Stimulated activated CD4-positive, alpha-beta T cell treated with anti-CD3 and anti-CD28 coated beads, Interleukin-1b, Interleukin-23, amount 100 ng/mL, for 48 hours (primary cell): Measurements from ENCODE around the gene KCNAB1.
"Not testable (repeated sequence)": the region's sequence is repeated elsewhere in the genome, so short reads cannot be mapped to it uniquely, and the experiment has no call there.

ENCODE experiments used
- DNase-seq: peaks from one replicate; pipeline ENCODE4 v3.0.0-alpha.2; 2020

Gene KCNAB1

DNA sequence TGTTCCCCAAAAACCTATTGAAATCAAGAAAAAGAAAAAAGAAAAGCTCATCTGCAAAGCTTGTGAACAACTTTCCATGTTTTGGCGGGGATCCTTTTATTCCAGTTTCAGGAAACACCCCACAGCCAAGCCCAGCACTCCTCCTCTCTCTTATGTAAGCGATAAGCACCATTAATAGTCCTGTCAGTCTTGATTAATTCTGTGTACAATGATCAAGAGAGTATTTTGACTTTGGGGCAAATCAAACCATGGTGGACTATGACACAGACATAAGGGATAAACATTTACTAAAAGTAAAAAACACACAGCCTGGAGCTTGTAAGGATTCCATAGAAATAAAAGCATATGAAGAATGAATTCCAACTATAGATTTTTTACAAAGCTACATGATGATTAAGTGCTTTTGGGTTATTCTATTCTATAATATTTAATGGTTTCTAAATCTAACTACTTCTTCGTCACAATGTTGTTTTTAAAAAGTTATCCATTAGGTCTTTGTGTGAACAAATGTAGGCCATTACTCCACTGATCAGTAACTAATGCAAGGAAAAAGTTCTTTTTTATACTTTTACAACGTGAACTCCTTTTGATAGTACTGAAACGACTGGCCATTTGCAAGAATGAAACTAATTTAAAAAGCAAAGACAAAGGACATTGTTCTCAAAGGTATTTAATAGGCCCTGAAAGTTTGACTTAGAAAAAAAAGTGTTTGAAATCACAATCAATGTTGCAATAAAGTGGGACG lies 106.5 kb downstream of the KCNAB1 start:
- DNase-seq = no peak

DNA sequence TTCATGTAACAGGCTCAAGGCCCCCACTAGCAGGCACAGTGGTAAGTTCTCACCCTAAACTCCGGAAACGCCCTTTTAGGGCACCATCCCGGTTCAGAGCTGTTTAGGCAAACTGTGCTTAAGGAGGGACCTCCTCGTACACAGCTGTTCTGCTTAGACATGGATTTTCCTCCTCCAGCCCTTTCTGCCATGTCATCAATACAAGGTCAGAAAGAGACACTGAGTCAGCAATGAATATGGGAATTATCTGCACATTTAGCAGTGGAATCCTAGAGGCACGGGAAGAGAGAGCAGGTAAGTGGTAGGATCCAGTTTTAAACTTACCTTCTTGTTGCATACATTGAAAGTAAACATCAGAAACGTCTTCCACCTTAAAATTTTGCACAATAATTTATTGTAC lies 107.3 kb downstream of the KCNAB1 start:
- DNase-seq = no peak

DNA sequence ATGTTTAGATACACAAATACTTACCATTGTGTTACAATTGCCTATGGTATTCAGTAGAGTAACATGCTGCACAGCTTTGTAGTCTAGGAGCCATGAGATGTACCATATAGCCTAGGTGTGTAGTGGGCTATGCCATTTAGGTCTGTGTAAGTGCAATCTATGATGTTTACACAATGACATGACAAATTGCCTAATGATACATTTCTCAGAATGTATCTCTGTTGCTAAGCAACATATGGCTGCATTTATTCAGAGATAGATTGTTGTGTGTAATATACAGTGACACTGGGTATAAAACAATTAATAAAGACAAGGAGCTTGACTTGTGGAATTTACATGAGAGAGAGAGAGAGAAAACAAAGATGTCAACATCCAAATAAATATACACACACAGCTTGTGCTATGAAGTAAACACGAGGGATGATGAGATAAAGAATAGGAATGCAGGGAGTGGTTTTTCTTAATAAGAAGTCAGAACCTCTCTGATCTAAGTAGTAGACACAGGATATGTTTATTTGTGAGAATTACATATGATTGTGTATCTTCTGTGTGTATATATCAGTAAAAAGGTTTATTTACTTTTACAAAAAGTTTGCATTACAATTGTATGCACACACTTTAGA lies 110.0 kb downstream of the KCNAB1 start:
- no peak for DNase-seq

DNA sequence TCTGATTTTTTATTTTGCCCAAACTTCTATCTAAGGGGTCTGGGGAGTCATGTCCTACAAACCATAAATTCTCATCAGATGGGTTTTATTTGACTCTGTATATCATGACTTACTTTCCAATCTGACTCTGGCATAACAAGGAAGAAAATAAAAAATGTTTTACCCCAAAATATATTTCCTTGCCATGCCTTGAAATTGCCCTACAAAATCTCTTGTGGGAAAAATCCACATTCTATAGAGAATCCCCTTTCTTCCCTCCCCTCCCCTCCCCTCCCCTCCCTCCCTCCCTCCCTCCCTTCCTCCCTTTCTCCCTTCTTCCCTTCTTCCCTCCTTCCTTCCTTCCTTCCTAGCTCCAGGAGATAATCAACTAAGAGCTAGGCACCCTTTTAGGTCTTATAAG lies 110.8 kb downstream of the KCNAB1 start:
- DNase-seq = not testable (repeated sequence)

DNA sequence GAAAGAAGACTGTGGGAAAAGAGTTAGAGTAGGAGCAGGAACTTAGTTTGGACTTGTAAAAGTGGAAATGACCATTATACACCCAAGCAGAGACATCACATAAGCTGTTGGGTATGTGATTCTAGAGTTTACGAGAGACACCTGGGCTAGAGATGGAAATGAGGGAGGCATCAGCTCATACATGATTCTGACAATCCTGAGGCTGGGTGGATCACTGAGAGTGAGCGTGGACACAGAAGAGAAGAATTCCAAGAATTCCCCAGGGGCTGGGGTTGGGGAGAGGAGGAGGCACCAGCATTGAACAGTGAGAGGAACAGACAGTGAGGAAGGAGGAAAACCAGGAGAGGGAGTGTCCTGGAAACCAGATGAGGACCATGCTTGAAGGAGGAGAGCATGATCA lies 113.5 kb downstream of the KCNAB1 start:
- no peak for DNase-seq

DNA sequence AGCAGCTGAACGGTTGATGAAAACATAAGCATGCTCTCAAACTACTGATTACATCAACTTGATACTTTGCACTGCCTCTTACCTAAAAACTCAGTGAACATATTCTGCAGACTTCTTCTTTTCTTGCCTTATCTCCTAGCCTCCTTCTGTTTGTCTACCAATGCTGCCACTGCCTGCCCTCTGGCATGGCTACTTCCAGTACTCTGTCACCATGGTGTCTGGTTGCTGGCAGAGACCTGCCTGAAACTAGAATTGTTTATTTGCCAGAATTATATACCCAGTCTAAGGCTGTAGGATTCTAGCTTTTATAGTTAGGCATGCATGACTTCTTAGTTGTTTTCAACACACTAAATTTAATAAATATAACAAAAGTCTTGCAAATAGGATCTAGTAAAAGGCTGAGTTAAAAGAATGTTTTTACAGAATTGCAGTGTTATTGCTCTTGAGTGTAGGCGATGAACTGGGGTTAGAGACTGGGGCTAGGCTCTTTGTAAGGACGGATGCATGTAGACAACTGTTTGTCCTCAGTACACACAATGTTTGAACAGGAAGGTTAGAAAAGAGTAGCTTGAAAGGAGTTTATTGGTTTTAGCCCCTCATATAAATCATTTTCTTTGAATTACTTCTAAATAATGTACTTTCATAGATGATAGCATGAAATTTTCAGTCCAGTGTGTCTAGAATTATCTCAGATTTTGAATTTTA lies 116.3 kb downstream of the KCNAB1 start:
- DNase-seq = no peak

DNA sequence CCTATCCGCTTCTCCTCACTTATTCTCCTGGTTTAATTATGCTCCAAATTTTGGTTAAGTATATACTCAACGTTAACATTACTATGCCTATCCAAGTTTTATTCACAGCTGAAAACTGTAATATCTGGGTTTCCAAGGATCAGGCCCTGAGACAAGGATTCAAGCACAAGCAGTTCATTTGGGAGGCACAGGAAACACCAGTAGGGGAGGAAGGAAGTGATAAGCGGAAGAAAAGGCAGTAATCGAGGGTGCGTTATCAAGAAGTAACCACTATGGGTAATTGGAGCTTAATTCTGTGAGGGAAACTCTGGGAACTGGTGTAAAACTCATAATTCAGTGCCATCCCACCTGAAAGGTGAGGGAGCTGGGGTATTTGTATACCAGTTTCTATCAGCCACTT lies 120.3 kb downstream of the KCNAB1 start:
- no peak for DNase-seq

DNA sequence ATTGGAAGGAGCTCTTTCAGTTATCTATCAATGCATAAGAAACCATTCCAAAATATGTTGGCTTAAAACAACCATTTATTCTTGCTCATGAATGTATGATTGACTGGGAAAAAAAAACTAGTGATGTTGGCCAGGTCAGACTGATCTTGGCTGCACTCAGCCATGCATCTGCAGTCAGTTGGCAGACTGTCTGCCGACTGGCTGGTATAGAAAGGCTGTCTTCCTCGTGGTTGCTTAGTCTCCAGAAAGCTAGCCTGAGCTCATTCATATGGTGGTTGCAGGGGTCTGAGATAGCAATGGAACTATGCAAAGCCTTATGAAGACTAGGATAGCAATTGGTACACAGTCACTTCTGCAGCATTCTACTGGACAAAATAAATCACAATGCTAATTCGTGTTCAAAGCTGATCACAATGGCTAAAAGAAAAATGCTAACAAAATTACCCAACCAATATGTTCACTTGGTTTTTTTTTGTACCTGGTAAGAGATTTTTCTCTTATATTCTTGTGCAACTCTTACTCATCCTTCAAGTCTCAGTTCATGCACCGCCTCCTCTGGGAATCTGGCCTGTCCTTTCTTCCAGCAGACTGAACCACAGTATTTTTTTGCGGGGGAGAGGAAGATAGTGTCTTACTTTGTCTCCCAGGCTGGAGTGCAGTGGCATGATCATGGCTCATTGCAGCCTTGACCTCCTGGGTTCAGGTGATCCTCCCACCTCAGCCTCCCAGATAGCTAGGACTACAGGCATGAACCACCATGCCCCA lies 126.8 kb downstream of the KCNAB1 start:
- DNase-seq = no peak

DNA sequence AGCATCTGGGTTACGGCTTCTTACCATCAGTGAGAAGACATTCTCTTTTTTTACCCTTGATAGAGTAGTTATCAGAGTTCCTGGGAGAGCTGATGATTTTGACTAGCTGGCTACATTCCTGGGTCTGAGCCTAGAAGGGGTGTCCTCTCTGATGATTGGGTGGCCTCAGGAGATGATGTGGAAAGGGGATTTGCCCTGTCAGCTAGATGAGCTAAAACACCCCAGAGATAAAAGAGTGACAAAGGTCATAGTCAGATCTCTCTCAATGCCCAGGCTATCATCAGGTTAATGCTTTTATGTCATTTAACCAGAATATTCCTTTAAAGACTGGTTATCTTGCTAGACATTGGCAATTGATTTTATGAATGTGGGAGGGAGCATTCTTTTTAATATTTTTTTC lies 130.2 kb downstream of the KCNAB1 start:
- DNase-seq = no peak

DNA sequence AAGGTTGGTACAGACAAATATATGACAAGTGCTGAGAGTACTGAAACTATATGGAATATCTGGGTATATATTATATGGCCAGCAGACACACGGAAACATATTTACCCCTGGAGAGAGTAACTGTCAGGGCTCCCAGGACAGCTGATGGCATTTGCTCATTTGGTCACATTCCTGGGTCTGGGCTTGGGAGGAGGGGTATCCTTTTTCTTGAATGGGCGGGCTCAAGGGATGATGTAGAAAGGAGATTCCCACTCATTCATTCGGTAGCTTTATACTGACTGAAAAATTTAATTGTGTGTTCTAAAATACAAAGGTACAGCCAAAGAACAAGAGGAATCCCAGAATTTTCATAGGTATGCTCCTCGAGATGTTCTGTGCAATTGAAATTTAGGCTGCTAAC lies 131.0 kb downstream of the KCNAB1 start:
- no peak for DNase-seq

DNA sequence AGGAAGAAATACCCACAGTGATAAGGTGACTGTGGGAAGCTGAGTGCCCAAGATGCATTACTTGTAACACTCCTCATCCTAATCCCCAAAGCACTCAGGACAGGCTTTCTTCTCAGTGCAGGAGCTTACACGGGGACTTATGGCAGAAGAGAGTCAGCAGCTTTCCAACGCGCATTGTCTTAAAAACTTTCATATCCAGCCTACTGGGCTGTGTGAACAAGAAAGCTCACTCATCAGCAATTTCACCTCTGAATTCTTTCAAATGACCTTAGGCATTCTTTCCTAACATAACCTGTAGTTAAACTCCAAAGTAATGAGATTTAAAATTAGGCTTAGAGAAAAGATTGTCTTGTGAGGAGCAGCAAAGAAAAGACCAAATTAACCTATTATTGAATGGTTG lies 132.3 kb downstream of the KCNAB1 start:
- no peak for DNase-seq

DNA sequence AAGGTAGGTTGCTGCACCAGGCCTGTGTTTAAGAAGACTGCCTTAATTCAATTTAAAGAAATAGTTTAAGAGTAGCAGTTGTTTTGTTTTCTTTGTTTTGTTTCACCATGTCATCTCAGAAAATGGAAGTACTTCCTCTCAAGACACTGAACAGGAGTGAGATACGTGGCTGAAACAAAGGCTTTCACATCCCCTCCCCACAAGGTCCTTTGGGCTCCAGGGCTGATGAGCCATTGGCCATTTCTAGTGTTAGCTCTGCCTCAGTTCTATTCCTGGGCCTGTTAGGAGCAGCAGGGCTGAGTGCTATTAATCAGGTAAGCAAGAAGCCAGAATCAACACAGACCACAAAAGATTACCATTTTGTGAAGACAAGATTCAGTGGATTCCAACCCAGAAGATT lies 132.8 kb downstream of the KCNAB1 start:
- no peak for DNase-seq

DNA sequence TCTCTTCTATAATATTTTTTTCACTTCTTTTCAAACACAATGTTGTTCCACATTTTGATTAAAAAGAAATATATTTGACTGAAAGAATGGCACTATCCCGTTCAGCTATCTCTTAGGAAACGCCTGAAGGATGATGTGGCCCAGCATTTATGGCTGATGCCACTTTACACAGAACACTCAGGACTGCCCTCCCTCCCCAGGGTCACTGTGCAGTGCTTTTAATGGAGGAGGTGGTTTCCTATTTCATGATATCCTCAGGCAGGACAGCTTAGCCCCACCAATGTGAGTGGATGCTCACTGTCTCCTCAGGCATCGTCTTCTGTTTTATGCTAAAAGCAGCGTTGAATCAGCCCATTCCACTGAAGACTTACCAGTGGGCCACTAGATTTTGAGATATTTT lies 135.9 kb downstream of the KCNAB1 start:
- DNase-seq = no peak

DNA sequence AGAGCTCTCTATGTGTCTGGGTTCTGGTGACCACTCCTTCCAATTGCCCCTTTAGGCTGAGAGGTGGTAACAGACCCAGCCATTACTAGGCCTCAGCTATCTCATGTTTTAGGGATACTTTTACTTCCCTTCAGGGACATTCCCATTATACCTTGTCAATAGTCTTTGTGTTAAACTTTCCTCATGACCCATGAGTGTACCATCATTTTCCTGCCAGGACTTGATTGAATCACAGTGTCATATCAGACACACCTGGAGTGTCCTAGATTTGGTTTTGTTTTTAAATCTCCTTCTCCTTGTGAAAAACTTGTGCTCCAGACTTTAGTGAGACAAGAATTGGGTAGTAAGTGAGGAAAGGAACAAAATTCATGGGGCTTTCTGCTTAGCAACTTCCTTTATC lies 136.6 kb downstream of the KCNAB1 start:
- DNase-seq = no peak

DNA sequence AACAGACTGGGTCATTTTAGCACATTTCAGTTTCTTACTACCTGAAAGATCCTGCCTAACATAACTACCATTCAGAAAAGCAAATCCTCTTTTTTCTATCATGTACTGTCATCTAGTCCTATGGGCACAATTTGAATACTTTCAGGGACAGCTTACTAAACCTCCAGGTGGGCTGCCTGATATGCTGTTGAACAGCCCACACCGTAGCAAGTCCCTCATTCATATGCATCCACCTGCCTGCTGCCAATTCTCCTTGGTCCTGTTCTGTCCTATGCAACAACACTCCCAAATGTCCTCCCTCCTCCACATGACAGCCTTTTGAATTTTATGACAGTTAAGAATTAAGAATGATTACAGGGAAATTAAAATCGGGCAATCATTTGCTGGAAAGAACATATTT lies 137.9 kb downstream of the KCNAB1 start:
- no peak for DNase-seq

DNA sequence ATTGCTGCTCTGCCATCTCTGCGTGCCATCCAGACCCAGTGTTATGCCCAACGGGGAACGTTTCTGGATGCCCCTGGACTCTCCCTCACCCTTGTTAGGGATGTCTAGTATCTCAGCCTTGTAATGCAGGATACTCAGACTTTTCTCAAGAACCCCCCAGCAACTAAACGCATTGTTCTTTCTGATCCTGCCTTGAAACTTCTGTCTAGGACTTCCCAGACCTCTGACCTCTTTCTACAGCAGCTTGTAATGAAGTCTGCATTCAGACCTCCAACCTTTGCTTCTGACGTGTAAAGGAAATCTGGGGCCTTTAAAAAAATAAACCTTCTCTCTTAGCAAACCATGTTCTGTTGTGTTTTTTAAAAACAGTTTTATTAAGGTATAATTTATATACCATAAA lies 139.5 kb downstream of the KCNAB1 start:
- no peak for DNase-seq

DNA sequence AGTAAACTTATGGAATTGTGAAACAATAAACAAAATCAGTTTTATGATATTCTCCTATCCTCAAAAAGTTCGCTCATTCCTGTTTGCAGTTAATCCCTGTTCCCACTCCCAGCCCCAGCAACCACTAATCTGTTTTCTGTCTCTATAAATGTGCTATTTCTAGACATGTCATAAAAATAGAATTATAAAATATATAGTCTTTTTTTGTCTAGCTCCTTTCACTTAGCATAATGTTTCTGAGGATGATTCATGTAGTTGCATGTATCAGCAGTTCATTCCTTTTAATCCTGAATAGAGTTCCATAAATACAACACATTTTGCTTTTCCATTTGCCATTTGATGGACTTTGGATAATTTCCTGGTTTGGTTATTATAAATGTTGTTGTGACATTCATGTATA lies 140.0 kb downstream of the KCNAB1 start:
- no peak for DNase-seq

DNA sequence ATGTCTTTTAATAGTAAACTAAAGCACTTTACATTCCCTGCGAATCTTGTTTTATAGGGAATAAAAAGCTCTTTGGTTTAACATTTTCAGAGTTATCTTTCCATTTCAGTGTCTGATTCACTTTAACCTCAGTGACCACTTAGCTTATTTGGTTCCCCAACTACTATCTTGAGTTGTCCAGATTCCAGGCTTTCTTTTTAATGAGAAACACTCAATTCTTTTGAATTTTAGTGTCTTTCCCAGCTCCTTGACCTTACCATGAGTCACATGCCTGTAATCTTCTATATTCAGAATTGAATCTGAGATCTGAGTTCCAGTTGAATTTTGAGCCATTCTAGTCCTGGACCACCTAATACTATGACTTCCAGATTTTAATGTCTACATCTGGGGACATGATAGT lies 144.4 kb downstream of the KCNAB1 start:
- no peak for DNase-seq

DNA sequence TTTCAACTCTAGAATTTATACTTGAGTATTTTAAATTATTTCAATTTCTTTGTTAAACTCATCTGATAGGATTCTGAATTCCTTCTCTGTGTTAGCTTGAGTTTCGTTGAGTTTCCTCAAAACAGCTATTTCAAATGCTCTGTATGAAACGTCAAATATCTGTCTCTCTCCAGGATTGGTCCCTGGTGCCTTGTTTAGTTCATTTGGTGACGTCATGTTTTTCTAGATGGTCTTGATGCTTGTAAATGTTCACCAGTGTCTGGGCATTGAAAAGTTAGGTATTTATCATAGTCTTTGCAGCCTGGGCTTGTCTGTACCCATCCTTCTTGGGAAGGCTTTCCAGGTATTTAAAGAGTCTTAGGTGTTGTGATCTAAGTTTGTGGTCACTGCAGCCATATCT lies 151.1 kb downstream of the KCNAB1 start:
- DNase-seq = no peak

DNA sequence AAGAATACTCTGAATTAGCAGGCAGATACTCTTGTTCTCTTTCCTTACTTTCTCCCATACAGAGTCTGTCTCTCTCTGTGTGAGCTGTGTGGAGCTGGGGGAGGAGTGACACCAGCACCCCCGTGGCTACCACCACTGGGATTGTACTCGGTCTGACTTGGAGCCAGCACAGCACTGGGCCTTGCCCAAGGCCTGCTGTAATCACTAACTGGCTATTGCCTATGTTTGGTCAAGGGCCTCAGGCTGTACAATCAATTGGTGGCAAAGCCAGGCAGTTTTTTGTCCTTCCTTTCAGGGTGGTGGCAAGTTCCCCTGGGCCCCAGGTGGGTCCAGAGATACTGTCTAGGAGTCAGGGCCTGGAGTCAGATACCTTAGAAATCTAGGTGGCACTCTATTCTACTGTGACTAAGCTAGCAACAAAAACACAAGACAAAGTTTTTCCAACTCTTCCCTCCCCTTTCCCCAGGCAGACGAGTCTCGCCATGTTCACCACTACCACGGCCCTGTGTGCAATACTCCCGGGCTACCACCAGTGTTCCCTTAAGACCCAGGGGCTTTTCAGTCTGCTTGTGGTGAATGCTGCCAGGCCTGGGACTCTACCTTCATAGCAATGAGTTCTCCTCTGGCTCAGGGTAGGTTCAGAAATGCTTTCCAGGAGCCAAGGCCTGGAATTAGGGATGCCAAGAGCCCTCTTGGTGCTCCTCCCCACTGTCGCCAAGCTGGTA lies 151.8 kb downstream of the KCNAB1 start:
- no peak for DNase-seq

DNA sequence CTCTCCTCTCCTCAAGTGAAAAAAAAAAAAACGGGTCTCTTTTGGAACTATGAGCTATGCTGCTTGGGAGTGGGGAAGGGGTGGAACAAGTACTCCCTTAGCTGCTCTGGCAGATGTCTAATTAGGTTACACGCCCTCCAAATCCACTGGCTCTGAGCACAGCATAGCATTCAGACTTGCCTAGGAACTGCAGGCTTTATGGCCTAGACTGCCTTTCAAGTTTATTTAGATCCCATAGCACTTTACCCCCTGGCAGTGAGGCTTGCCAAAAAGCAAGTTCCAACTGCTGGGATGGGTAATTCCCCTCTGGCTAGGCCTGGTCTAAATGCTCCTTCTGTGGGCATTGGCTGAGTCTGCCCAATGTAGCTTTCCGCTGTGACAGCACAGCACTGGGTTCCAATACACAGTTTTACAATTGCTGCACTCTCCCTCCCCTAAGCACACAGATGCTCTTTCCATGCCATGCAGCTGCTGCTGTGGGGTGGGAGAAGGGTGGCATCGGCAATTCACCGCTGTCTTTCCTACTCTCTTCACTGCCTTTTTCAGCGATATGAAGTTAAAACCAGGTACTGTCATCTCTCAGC lies 152.8 kb downstream of the KCNAB1 start:
- DNase-seq = no peak

DNA sequence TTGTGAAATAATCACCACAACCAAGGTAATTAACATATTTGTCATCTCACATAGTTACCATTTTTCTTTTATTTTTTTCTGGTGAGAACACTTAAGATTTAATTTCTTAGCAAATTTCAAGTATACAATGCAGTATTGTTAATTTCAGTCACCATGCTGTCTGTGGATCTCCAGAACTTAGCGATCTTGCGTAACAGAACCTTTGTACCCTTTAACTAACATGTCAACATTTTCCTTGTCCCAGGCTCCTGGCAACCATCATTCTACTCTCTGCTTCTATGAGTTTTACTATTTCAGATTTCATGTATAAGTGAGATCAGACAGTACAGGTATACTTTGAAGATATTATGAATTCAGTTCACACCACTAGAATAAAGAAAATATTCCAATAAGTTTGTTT lies 154.4 kb downstream of the KCNAB1 start:
- no peak for DNase-seq

DNA sequence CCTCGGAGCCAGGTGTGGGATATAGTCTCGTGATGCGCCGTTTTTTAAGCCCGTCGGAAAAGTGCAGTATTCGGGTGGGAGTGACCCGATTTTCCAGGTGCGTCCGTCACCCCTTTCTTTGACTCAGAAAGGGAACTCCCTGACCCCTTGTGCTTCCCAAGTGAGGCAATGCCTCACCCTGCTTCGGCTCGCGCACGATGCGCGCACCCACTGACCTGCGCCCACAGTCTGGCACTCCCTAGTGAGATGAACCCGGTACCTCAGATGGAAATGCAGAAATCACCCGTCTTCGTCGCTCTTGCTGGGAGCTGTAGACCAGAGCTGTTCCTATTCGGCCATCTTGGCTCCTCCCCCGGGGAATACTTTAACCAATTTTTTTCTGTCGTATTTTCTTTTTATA lies 164.3 kb downstream of the KCNAB1 start:
- DNase-seq = not testable (repeated sequence)
